Testis (tissue), 2 donors: ENCODE measurements around the gene CEP250.

Experiments
- CTCF ChIP-seq, 3 experiments: fragments of 450-650 bp in 2 of 3; fragments of 200-600 bp in 1 of 3; sonication (generic) in 1 of 3; IDR thresholded peaks; one replicate each; pipeline ENCODE4 v1.5.1; 2016 to 2019; ENCODE audit warnings: antibody characterized with exemption in 3 of 3, mild to moderate bottlenecking in 2 of 3, moderate library complexity in 1 of 3
- POLR2A ChIP-seq: fragments of 450-650 bp; IDR thresholded peaks from one replicate; pipeline ENCODE4 v1.6.1; 2017; ENCODE audit warnings: antibody characterized with exemption, mild to moderate bottlenecking, moderate library complexity

- TF ChIP-seq CTCF (IDR thresholded peaks at IDR 0.05) (no peak), POLR2A (no peak)
Observed at GRCh38 chr20:35510951-35511735, 55.7 kb downstream of the CEP250 start.
